ENCODE results near the gene IQGAP1. TPM values are rescaled to one million over a fixed set of nuclear protein-coding genes. Genes with fewer than 3 reads are reported as not detected.

IQGAP1 gene
- total RNA-seq, 2 experiments from 2014 or later, result 136 to 143 TPM

DNA sequence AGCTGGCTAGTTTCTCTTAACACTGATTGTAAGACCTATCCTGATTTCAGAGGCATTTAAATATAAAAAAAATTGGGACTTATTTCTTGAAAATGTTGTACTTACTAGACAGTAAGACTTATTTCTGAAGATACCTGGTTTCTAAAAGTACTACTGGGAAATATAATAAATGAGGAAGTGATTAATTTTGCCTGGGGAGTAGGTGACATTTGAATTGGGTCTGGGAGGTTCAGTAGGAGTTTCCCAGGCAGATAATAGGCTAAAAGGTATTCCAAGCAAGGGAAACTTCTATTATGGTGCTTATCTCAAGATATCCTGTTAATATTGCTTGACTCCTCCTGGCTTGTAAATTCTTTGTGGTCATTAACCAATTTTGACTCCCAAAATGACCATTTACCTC lies 6.5 kb upstream of the IQGAP1 start:
- H3K4me1 Mint-ChIP-seq (ENCODE audit: low read depth), result peaks cover 27% of the 10 kb centered on the region
- no peaks in the 10 kb centered on the region for H3K27me3 Mint-ChIP-seq (ENCODE audit: low read depth)
- DNase-seq, result no peak
- no peak overlapping the region for H3K27ac Mint-ChIP-seq
- peaks cover 10% of the 10 kb centered on the region for H3K36me3 Mint-ChIP-seq (ENCODE audit: low read depth)
- no peak overlapping the region for H3K4me3 Mint-ChIP-seq
- peaks cover 18% of the 10 kb centered on the region for H3K9me3 Mint-ChIP-seq
- intact Hi-C loops (cut with micrococcal nuclease), result loop anchor here (10.0 kb wide), 1 partner anchor 553 kb away; the partner anchor contains the start of genes HDDC3 and UNC45A
- CTCF ChIA-PET, result interaction anchor here (0.5 to 1.7 kb wide), 3 partner anchors 11 to 62 kb away, joined by 3 to 6 read pairs (median 3); no protein-coding TSS in a partner anchor

DNA sequence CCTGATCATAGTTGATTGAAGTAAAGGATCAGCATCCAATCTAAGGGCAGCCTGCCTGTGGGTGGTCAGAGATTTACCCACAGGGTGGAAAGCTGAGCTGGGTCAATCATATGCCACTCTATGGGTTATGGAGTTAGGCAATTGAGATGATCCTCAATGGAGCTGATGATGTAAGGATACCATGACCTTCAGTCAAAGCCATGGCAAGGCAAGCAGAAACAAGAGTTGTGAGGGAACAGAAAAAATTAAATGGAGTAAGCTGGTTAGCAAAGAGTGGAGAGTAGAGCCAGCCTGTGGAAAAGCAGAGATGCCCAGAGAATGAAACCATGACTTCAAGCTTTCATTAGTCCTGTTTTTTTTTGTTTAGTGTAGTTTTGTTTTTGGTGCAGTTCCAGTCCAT lies 5.7 kb upstream of the IQGAP1 start:
- H3K4me1 Mint-ChIP-seq (ENCODE audit: low read depth), result peaks cover 18% of the 10 kb centered on the region
- CTCF ChIA-PET, result interaction anchor here (0.5 to 1.7 kb wide), 4 partner anchors 20 to 171 kb away, joined by 3 to 6 read pairs (median 3); no protein-coding TSS in a partner anchor
- H3K27ac Mint-ChIP-seq, result no peak overlapping the region
- H3K27me3 Mint-ChIP-seq (ENCODE audit: low read depth), result no peaks in the 10 kb centered on the region
- peaks cover 4% of the 10 kb centered on the region for H3K36me3 Mint-ChIP-seq (ENCODE audit: low read depth)
- no peak overlapping the region for H3K4me3 Mint-ChIP-seq
- peaks cover 13% of the 10 kb centered on the region for H3K9me3 Mint-ChIP-seq
- no peak for DNase-seq
- intact Hi-C loops (cut with micrococcal nuclease), result loop anchor here (10.0 kb wide), 1 partner anchor 552 kb away; the partner anchor contains the start of genes HDDC3 and UNC45A

DNA sequence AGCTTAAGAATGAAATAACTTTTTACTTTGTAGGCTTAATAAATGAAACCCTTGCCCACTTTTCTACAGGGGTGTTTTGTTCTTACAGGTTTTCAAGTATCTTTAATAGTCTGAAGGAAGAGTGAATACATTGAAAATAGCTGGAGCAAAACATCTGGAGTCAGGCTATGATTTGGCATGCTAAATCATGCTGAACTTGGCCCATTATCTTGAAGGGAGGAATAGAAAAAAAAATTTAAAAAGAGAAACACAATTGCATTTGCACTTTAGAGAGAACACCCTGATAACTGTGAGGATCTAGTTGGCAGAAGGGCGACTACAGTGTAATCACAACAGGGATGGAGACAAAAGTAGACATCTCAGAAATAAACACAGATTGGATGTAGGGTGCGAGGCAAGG lies 1.8 kb upstream of the IQGAP1 start:
- H3K27ac Mint-ChIP-seq, result peak overlapping the region; percentile 51
- H3K4me3 Mint-ChIP-seq, result peak overlapping the region; percentile 41
- no peak for DNase-seq
- peaks cover 26% of the 10 kb centered on the region for H3K4me1 Mint-ChIP-seq (ENCODE audit: low read depth)
- peaks cover 11% of the 10 kb centered on the region for H3K36me3 Mint-ChIP-seq (ENCODE audit: low read depth)
- no peaks in the 10 kb centered on the region for H3K27me3 Mint-ChIP-seq (ENCODE audit: low read depth)
- no peaks in the 10 kb centered on the region for H3K9me3 Mint-ChIP-seq
- CTCF ChIA-PET, result interaction anchor here (0.7 kb wide), 1 partner anchor 168 kb away, joined by 3 read pairs; no protein-coding TSS in a partner anchor
- intact Hi-C loops (cut with micrococcal nuclease), result loop anchor here (10.0 kb wide), 1 partner anchor 549 kb away; the partner anchor contains the start of genes HDDC3 and UNC45A

DNA sequence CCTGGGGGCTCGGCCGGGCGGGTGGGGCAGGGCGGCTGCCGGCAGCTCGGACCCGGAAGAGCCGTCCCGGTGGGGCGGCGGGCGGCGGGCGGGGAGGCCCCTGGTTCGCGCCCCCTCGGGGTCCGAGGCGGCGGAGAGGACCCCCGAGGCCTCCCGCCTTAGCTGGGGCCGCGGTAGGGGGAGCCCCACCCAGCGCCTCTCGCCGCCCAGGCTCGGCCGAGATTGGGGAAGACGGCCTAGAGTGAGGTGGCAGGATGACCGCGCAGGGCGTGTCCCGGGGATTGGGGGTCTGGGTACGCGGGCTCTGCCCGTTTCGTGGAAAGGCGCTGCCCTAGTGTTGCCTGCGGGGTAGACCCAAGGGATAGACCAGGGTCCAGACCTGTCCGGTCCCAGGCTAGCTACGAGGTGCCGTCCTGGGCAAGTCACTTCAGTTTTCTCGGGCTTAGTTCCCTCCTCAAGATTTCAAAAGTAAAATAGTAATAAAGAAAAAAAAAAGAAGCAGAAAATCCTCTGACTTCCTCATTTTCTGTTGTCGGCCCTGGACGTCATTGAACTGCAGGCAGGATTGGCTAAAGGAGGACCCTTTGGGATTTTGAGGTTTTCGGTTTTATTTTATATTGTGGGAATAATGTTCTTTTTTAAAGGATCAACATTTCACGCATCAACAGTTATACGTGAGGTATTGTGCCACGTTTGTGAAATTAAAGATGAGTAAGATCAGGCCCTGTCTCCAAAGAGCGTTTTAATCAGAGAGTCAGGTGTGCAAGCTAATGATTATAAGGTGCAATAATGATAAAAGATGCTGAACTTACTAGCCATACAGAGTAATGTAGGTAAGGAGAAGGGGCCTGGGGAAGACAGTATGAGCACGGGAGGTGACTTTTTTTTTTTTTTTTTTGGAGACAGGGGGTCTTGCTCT lies 679 bp downstream of the IQGAP1 start:
- Mint-ChIP-seq H3K4me1 (ENCODE audit: low read depth) (peaks cover 47% of the 10 kb centered on the region), H3K36me3 (ENCODE audit: low read depth) (peaks cover 29% of the 10 kb centered on the region), H3K4me3 (peak overlapping the region; percentile 89), H3K9me3 (no peaks in the 10 kb centered on the region), H3K27me3 (ENCODE audit: low read depth) (no peaks in the 10 kb centered on the region), H3K27ac (peak overlapping the region; percentile 88)
- CTCF ChIA-PET, result interaction anchor here (0.6 to 2.3 kb wide), 6 partner anchors 9 to 31 kb away, joined by 3 to 6 read pairs (median 4); no protein-coding TSS in a partner anchor
- peak; percentile 62 for DNase-seq
- intact Hi-C loops (cut with micrococcal nuclease), result loop anchor here (1.0 to 10.0 kb wide), 8 partner anchors 11 to 546 kb away; partner anchors contain the start of genes BLM, GDPGP1, HDDC3 and UNC45A

DNA sequence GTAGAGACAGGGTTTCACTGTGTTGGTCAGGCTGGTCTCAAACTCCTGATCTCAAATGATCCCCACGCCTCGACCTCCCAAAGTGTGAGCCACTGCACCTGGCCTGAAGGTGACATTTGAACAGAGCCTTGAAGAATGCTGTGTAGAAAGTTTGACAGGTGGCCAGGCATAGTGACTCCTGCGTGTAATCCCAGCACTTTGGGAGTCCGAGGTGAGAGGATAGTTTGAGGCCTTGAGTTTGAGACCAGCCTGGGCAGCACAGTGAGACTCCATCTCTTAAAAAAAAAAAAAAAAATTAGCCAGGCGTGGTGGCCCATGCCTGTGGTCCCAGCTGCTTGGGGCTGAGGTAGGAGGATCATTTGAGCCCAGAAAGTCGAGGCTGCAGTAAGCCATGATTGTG lies 1.5 kb downstream of the IQGAP1 start:
- Mint-ChIP-seq H3K4me3 (peak overlapping the region; percentile 89), H3K4me1 (ENCODE audit: low read depth) (peaks cover 54% of the 10 kb centered on the region), H3K9me3 (no peaks in the 10 kb centered on the region), H3K27me3 (ENCODE audit: low read depth) (no peaks in the 10 kb centered on the region), H3K36me3 (ENCODE audit: low read depth) (peaks cover 31% of the 10 kb centered on the region), H3K27ac (no peak overlapping the region)
- DNase-seq, result no peak
- CTCF ChIA-PET, result interaction anchor here (0.6 to 2.3 kb wide), 4 partner anchors 10 to 297 kb away, joined by 3 to 6 read pairs (median 3); no protein-coding TSS in a partner anchor
- intact Hi-C loops (cut with micrococcal nuclease), result loop anchor here (10.0 kb wide), 1 partner anchor 545 kb away; the partner anchor contains the start of genes HDDC3 and UNC45A

DNA sequence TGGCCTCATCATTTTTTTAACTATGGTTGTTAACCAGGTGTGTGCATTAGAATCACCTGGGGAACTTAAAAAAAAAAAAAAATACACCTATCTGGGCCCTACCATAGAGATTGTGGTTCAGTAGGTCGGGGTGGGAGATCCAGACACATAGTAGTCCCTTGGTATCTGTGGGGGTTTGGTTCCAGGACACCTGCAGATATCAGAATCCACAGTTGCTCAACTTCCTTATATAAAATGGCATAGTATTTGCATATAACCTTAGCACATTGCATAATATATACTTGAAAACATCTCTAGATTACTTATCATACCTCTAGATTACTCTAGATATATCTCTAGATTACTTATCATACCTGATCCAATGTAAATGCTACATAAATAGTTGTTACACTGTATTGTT lies 5.0 kb downstream of the IQGAP1 start:
- H3K27me3 Mint-ChIP-seq (ENCODE audit: low read depth), result no peaks in the 10 kb centered on the region
- H3K4me1 Mint-ChIP-seq (ENCODE audit: low read depth), result peaks cover 73% of the 10 kb centered on the region
- CTCF ChIA-PET, result interaction anchor here (2.1 kb wide), 1 partner anchor 73 kb away, joined by 8 read pairs; no protein-coding TSS in a partner anchor
- H3K4me3 Mint-ChIP-seq, result no peak overlapping the region
- intact Hi-C loops (cut with micrococcal nuclease), result no loop called here
- no peak overlapping the region for H3K27ac Mint-ChIP-seq
- peaks cover 33% of the 10 kb centered on the region for H3K36me3 Mint-ChIP-seq (ENCODE audit: low read depth)
- no peak for DNase-seq
- no peaks in the 10 kb centered on the region for H3K9me3 Mint-ChIP-seq

DNA sequence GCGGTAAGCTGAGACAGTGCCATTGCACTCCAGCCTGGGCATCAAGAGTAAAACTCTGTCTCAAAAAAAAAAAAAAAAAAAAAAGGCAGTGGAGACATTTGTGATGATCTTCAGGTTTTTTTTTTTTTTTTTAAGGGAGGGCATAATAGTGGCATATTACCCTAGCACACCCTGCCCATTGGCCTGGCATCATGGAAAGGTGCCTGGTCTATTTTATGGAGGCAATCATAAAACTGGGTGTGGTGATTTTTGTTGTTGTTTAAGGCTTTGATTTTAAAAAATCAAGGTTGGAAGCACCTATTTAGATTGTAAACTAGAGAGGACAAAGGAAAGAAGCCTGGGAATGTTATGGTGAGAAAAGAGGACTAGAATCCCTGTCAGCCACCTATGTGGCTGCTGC lies 6.0 kb downstream of the IQGAP1 start:
- DNase-seq, result no peak
- H3K27ac Mint-ChIP-seq, result no peak overlapping the region
- no peak overlapping the region for H3K4me3 Mint-ChIP-seq
- peaks cover 71% of the 10 kb centered on the region for H3K4me1 Mint-ChIP-seq (ENCODE audit: low read depth)
- intact Hi-C loops (cut with micrococcal nuclease), result no loop called here
- no peaks in the 10 kb centered on the region for H3K27me3 Mint-ChIP-seq (ENCODE audit: low read depth)
- peaks cover 33% of the 10 kb centered on the region for H3K36me3 Mint-ChIP-seq (ENCODE audit: low read depth)
- CTCF ChIA-PET, result interaction anchor here (2.1 kb wide), 1 partner anchor 74 kb away, joined by 8 read pairs; no protein-coding TSS in a partner anchor
- H3K9me3 Mint-ChIP-seq, result no peaks in the 10 kb centered on the region

DNA sequence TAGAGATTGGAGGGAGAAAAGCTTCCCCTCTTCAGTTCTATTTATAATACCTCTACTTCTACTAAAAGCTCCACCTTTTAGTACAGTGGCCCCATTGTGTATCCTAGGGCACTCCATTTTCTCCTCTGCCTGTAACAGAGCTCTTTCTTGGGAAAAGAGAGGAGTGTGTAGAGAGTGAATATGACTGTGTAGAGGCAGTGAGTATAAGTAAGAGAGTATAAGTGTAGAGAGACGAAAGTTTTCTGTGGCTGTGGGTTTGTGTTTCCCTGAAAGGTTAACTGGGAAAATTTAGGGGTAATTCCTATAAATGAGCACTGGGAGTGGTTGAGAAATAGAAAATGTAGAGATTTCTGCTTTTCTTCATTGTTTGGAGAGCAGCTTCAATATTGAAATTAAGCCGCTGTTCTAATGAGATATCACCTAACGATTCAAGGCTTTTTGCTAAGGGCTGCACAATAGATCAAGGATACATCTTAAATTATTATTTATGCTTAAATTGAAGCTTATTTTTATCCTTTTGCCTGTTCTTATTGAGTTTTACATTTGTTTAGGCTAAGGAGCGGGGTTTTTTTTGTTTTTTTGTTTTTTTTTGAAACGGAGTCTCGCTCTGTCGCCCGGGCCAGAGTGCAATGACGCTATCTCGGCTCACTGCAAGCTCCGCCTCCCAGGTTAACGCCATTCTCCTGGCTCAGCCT lies 6.9 kb downstream of the IQGAP1 start:
- no peak overlapping the region for H3K4me3 Mint-ChIP-seq
- peaks cover 30% of the 10 kb centered on the region for H3K36me3 Mint-ChIP-seq (ENCODE audit: low read depth)
- intact Hi-C loops (cut with micrococcal nuclease), result no loop called here
- no peak overlapping the region for H3K27ac Mint-ChIP-seq
- DNase-seq, result no peak
- H3K9me3 Mint-ChIP-seq, result no peaks in the 10 kb centered on the region
- CTCF ChIA-PET, result interaction anchor here (0.6 to 2.1 kb wide), 2 partner anchors 75 to 161 kb away, joined by 3 to 8 read pairs; no protein-coding TSS in a partner anchor
- no peaks in the 10 kb centered on the region for H3K27me3 Mint-ChIP-seq (ENCODE audit: low read depth)
- peaks cover 67% of the 10 kb centered on the region for H3K4me1 Mint-ChIP-seq (ENCODE audit: low read depth)

DNA sequence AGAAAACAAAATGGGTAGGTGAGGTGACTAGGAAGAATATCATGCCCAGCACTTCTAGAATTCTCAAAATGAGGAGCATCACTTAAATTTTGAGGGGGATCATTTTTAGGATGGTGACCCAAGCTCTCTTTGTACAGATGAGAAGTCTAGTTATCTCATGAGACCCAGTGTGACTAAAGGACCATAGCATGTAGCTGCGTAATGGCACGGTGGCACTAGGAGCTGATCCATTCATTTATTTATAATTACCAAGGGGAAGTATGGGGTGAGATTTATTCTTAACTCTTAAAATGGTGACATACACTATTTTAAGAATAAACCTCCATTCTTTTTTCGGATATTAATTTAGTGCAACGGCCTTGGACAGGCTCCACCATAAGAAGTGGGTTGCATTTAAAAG lies 8.3 kb downstream of the IQGAP1 start:
- Mint-ChIP-seq H3K27me3 (ENCODE audit: low read depth) (no peaks in the 10 kb centered on the region), H3K27ac (no peak overlapping the region), H3K4me3 (no peak overlapping the region), H3K9me3 (no peaks in the 10 kb centered on the region), H3K36me3 (ENCODE audit: low read depth) (peaks cover 21% of the 10 kb centered on the region), H3K4me1 (ENCODE audit: low read depth) (peaks cover 68% of the 10 kb centered on the region)
- CTCF ChIA-PET, result no interaction called here
- intact Hi-C loops (cut with micrococcal nuclease), result no loop called here
- DNase-seq, result no peak

DNA sequence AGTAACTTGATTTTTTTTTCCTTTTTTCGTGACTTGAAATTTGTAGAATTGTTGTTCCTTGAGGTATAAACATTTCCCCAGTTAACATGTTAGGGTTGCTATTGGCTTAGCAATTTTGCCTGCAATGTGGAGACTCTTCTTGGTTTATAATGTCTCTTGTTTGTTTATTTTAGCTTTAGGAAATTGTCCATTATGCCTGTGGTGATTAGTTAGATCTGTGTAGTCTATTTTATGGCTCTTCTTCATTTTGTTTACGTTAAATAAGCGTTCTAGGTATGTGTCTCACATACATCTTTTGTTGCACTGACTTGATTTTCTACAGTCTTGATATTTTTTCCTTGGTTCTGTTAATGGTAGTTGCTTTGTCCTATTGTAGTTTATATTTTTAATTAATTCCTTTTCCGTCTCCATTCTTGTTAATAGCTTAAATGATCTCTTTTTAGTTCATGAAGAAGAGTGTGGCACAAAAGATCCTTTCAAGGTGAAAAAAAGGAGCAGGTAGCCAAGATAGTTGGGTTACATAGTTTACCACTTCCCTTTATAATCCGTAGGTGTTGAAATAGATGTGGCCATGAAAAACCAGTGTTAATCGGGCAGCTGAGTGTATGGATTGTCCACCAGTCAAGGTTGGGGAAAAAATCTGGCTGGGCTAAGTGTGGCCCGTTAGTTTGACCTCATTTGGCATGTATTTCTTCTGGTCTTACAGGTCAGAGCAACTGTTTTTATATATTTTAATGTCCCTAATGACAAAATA lies 12.1 kb downstream of the IQGAP1 start:
- peak overlapping the region; percentile 91 for H3K27ac Mint-ChIP-seq
- peaks cover 64% of the 10 kb centered on the region for H3K4me1 Mint-ChIP-seq (ENCODE audit: low read depth)
- DNase-seq, result no peak
- intact Hi-C loops (cut with micrococcal nuclease), result loop anchor here (1.0 to 5.0 kb wide), 5 partner anchors 8 to 298 kb away; partner anchors contain the start of genes IDH2 and IQGAP1
- peaks cover 2% of the 10 kb centered on the region for H3K36me3 Mint-ChIP-seq (ENCODE audit: low read depth)
- H3K4me3 Mint-ChIP-seq, result peak overlapping the region; percentile 59
- no peaks in the 10 kb centered on the region for H3K9me3 Mint-ChIP-seq
- H3K27me3 Mint-ChIP-seq (ENCODE audit: low read depth), result no peaks in the 10 kb centered on the region
- CTCF ChIA-PET, result interaction anchor here (1.1 to 1.9 kb wide), 3 partner anchors 12 to 82 kb away, joined by 4 to 7 read pairs (median 5); partner anchors contain the start of gene IQGAP1

DNA sequence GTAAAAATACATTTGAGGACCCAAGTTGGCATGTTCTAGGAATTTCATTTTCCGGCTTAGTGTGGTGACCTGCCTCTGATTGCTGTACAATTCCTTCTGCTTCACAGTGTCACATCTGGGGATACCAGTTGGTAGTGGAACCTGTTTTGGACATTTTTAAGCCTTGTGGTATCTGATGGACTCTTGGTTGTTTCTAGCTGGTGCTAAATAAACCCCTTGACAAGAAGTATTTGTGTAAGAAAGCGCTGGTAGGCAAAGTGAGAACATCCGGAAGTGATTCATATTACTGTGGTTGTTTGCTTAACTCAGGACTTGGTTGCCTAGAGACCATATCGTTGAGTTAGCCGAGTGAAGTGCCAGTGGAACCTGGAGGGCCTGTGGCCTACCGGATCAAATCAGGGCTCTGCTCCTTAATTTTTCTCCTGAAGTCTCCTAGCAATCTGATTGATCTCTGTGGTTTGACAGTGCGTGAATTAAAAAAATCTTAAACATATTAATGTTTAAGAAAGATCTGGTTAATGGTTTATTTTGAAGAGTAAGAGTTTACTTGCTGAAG lies 12.8 kb downstream of the IQGAP1 start:
- H3K9me3 Mint-ChIP-seq, result no peaks in the 10 kb centered on the region
- intact Hi-C loops (cut with micrococcal nuclease), result loop anchor here (1.0 to 5.0 kb wide), 5 partner anchors 7 to 299 kb away; partner anchors contain the start of genes IDH2 and IQGAP1
- no peaks in the 10 kb centered on the region for H3K27me3 Mint-ChIP-seq (ENCODE audit: low read depth)
- H3K4me3 Mint-ChIP-seq, result peak overlapping the region; percentile 59
- H3K27ac Mint-ChIP-seq, result peak overlapping the region; percentile 91
- H3K4me1 Mint-ChIP-seq (ENCODE audit: low read depth), result peaks cover 61% of the 10 kb centered on the region
- CTCF ChIA-PET, result interaction anchor here (0.6 to 1.1 kb wide), 3 partner anchors 26 to 48 kb away, joined by 3 to 4 read pairs (median 3); no protein-coding TSS in a partner anchor
- DNase-seq, result peak; percentile 74
- peaks cover 2% of the 10 kb centered on the region for H3K36me3 Mint-ChIP-seq (ENCODE audit: low read depth)

All from activated naive CD4-positive, alpha-beta T cell treated with anti-CD3 and anti-CD28 coated beads for 36 hours (primary cell).